Neural cell (in vitro differentiated cells): ENCODE results near the gene AKR7A2. TPM values are rescaled to one million over a fixed set of nuclear protein-coding genes. Genes with fewer than 3 reads are reported as not detected.

Experiments used
- H2AFZ ChIP-seq: fragments of 200-600, 300-800 bp; sonication (generic), shearing (Covaris generic); 2 replicates; pipeline ENCODE4 v1.6.0; 2014; ENCODE audit warnings: low read depth, mild to moderate bottlenecking, antibody characterized with exemption, low read length, moderate library complexity
- H3F3A ChIP-seq: fragments of 200-600 bp; shearing (Covaris generic); 2 replicates; pipeline ENCODE4 v1.6.1; 2016; ENCODE audit warnings: mild to moderate bottlenecking, moderate library complexity, mixed read lengths, antibody characterized with exemption, low read length; ENCODE audit not compliant: insufficient read depth, poor library complexity, severe bottlenecking
- H3K27ac ChIP-seq: fragments of 200-600, 300-800 bp; sonication (generic), shearing (Covaris generic); 2 replicates; pipeline ENCODE4 v1.5.1; 2014; ENCODE audit warnings: mild to moderate bottlenecking, low read length, moderate library complexity
- H3K27me3 ChIP-seq: fragments of 300-800, 200-600 bp; sonication (generic), shearing (Covaris generic); 2 replicates; pipeline ENCODE4 v1.6.0; 2014; ENCODE audit warnings: mild to moderate bottlenecking, low read depth, low read length, moderate library complexity; ENCODE audit not compliant: insufficient read depth
- H3K36me3 ChIP-seq: fragments of 300-800, 200-600 bp; sonication (generic), shearing (Covaris generic); 2 replicates; pipeline ENCODE4 v1.5.1; 2014; ENCODE audit warnings: mild to moderate bottlenecking, antibody characterized with exemption, low read length, moderate library complexity; ENCODE audit not compliant: insufficient read depth
- H3K4me2 ChIP-seq: fragments of 300-800, 200-600 bp; sonication (generic), shearing (Covaris generic); 2 replicates; pipeline ENCODE4 v1.6.0; 2014; ENCODE audit warnings: mild to moderate bottlenecking, low read length
- H3K4me3 ChIP-seq: fragments of 300-800, 200-600 bp; sonication (generic), shearing (Covaris generic); 2 replicates; pipeline ENCODE4 v1.5.1; 2014; ENCODE audit warnings: mild to moderate bottlenecking, low read length, moderate library complexity
- H3K79me2 ChIP-seq: fragments of 200-600 bp; shearing (Covaris generic); replicated peaks from 2 replicates; pipeline ENCODE4 v1.6.0; 2014; ENCODE audit warnings: mild to moderate bottlenecking, low read length, moderate library complexity; ENCODE audit not compliant: insufficient read depth
- H3K9ac ChIP-seq: fragments of 300-800, 200-600 bp; sonication (generic), shearing (Covaris generic); 2 replicates; pipeline ENCODE4 v1.6.1; 2016; ENCODE audit warnings: mild to moderate bottlenecking, low read length, mixed read lengths
- H3K9me2 ChIP-seq: fragments of 200-600 bp; shearing (Covaris generic); 2 replicates; pipeline ENCODE4 v1.6.1; 2016; ENCODE audit warnings: mild to moderate bottlenecking, low read length, mixed read lengths; ENCODE audit not compliant: insufficient read depth
- H3K9me3 ChIP-seq: fragments of 200-600, 300-800 bp; sonication (generic), shearing (Covaris generic); 2 replicates; pipeline ENCODE4 v1.6.1; 2016; ENCODE audit warnings: mild to moderate bottlenecking, mixed run types, low read length, moderate library complexity, mixed read lengths
- H4K20me1 ChIP-seq: fragments of 200-600 bp; shearing (Covaris generic); 2 replicates; pipeline ENCODE4 v1.6.1; 2016; ENCODE audit warnings: mild to moderate bottlenecking, mixed run types; ENCODE audit not compliant: insufficient read depth
- EP300 ChIP-seq: fragments of 450-650 bp; conservative IDR thresholded peaks from 2 replicates; pipeline ENCODE4 v1.6.1; 2014; ENCODE audit warnings: antibody characterized with exemption, mild to moderate bottlenecking, moderate library complexity; ENCODE audit not compliant: poor library complexity, severe bottlenecking
- EZH2 ChIP-seq: fragments of 200-600, 300-800 bp; shearing (Covaris generic), sonication (generic); IDR thresholded peaks from 2 replicates; pipeline ENCODE4 v1.6.1; 2014; ENCODE audit warnings: antibody characterized with exemption, low read length, borderline replicate concordance, mild to moderate bottlenecking; ENCODE audit not compliant: insufficient read depth, poor library complexity, severe bottlenecking
- MXI1 ChIP-seq: fragments of 450-650 bp; conservative IDR thresholded peaks from 2 replicates; pipeline ENCODE4 v1.6.1; 2014; ENCODE audit warnings: antibody characterized with exemption, mild to moderate bottlenecking; ENCODE audit not compliant: poor library complexity, severe bottlenecking
- POLR2AphosphoS5 ChIP-seq: IDR thresholded peaks from 2 replicates; pipeline ENCODE4 v1.6.1; 2012
- RAD21 ChIP-seq: fragments of 450-650 bp; conservative IDR thresholded peaks from 2 replicates; pipeline ENCODE4 v1.6.1; 2014; ENCODE audit warnings: antibody characterized with exemption, mild to moderate bottlenecking, moderate library complexity
- SMC3 ChIP-seq: fragments of 450-650 bp; conservative IDR thresholded peaks from 2 replicates; pipeline ENCODE4 v1.6.1; 2014; ENCODE audit warnings: antibody characterized with exemption, mild to moderate bottlenecking, moderate library complexity; ENCODE audit not compliant: poor library complexity
- TAF1 ChIP-seq: IDR thresholded peaks from 2 replicates; pipeline ENCODE4 v1.6.1; 2012; ENCODE audit warnings: low read depth
- polyA plus RNA-seq: library from polyadenylated mRNA; depleted of rRNA; stranded (reverse); fragments of >200 nt; gene quantifications from 2 replicates; pipeline ENCODE4 v1.2.3, GENCODE V29; 2014
- TF ChIP-seq, protein P1 (sequence below): IDR thresholded peaks from 2 replicates; pipeline ENCODE4 v1.6.1; 2012; ENCODE audit warnings: borderline replicate concordance
- TF ChIP-seq, protein P2 (sequence below): fragments of 450-650 bp; IDR thresholded peaks from 2 replicates; pipeline ENCODE4 v1.5.1; 2014; ENCODE audit warnings: antibody characterized with exemption, mild to moderate bottlenecking, moderate library complexity; ENCODE audit not compliant: poor library complexity, severe bottlenecking

The AKR7A2 gene
- polyA plus RNA-seq, 1 donor from 2014 or later = 50.6 TPM

DNA sequence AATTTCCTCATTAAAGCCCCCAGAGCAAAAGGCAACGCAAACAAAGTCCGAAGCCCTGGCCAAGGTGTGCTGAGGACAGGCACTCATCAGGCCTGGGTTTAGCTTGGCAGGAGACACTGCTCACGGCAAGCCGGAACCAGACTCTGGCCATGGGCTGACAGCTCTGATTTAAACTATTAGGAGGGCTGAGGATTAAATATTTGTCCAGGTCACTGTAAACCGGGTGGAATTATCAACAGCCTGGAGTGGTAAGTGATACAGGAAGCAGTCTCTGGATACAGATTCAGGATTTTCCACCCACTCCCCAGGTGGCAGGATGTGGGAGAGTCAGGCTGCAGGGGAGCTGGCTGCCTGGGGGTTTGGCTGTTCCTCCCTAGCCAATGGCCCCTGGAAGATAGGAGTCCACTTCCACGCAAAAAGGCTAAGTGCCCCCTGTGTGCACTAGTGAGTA is 42.6 kb upstream of the AKR7A2 start:
- H2AFZ ChIP-seq = no peak overlapping the region
- H3K27ac ChIP-seq = no peak overlapping the region
- H3K4me2 ChIP-seq = no peak overlapping the region
- H3K9me2 ChIP-seq = no peaks in the 10 kb centered on the region
- no peaks in the 10 kb centered on the region for H4K20me1 ChIP-seq
- H3F3A ChIP-seq = no peaks in the 10 kb centered on the region
- TF ChIP-seq TAF1 = no peak
- TF ChIP-seq, protein P1, sequence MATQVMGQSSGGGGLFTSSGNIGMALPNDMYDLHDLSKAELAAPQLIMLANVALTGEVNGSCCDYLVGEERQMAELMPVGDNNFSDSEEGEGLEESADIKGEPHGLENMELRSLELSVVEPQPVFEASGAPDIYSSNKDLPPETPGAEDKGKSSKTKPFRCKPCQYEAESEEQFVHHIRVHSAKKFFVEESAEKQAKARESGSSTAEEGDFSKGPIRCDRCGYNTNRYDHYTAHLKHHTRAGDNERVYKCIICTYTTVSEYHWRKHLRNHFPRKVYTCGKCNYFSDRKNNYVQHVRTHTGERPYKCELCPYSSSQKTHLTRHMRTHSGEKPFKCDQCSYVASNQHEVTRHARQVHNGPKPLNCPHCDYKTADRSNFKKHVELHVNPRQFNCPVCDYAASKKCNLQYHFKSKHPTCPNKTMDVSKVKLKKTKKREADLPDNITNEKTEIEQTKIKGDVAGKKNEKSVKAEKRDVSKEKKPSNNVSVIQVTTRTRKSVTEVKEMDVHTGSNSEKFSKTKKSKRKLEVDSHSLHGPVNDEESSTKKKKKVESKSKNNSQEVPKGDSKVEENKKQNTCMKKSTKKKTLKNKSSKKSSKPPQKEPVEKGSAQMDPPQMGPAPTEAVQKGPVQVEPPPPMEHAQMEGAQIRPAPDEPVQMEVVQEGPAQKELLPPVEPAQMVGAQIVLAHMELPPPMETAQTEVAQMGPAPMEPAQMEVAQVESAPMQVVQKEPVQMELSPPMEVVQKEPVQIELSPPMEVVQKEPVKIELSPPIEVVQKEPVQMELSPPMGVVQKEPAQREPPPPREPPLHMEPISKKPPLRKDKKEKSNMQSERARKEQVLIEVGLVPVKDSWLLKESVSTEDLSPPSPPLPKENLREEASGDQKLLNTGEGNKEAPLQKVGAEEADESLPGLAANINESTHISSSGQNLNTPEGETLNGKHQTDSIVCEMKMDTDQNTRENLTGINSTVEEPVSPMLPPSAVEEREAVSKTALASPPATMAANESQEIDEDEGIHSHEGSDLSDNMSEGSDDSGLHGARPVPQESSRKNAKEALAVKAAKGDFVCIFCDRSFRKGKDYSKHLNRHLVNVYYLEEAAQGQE = no peak
- TF ChIP-seq RAD21 = no peak
- TF ChIP-seq POLR2AphosphoS5 = no peak
- no peak for TF ChIP-seq SMC3
- TF ChIP-seq MXI1 = no peak
- TF ChIP-seq, protein P2, sequence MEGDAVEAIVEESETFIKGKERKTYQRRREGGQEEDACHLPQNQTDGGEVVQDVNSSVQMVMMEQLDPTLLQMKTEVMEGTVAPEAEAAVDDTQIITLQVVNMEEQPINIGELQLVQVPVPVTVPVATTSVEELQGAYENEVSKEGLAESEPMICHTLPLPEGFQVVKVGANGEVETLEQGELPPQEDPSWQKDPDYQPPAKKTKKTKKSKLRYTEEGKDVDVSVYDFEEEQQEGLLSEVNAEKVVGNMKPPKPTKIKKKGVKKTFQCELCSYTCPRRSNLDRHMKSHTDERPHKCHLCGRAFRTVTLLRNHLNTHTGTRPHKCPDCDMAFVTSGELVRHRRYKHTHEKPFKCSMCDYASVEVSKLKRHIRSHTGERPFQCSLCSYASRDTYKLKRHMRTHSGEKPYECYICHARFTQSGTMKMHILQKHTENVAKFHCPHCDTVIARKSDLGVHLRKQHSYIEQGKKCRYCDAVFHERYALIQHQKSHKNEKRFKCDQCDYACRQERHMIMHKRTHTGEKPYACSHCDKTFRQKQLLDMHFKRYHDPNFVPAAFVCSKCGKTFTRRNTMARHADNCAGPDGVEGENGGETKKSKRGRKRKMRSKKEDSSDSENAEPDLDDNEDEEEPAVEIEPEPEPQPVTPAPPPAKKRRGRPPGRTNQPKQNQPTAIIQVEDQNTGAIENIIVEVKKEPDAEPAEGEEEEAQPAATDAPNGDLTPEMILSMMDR = no peak
- TF ChIP-seq EZH2 = no peak
- no peak for TF ChIP-seq EP300
- no peaks in the 10 kb centered on the region for H3K9me3 ChIP-seq
- no peaks in the 10 kb centered on the region for H3K27me3 ChIP-seq
- no peak overlapping the region for H3K9ac ChIP-seq
- H3K4me3 ChIP-seq = no peak overlapping the region
- no peaks in the 10 kb centered on the region for H3K79me2 ChIP-seq
- H3K36me3 ChIP-seq = no peaks in the 10 kb centered on the region

DNA sequence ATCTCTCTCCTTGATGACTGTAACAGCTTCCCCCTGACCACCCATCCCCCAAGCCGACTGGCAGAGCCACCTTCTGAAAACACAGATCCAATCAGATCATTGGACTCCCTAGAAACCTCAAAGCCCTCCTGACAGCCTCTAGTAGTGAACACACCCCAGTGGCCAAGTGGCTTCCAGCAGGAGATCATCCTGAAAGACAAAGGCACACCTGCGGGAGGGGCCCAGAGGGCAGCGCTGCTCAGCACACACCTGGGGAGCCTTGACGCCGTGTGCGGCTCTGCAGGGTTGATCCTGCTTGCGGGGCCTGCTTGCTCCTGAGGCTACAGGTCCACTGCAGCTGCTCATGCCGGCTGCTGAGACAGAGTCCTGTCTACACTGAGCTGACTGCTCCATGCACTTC is 41.7 kb upstream of the AKR7A2 start:
- Histone ChIP-seq H4K20me1 (no peaks in the 10 kb centered on the region), H3K79me2 (no peaks in the 10 kb centered on the region), H3F3A (no peaks in the 10 kb centered on the region), H3K4me3 (no peak overlapping the region), H3K36me3 (no peaks in the 10 kb centered on the region), H3K9ac (no peak overlapping the region), H2AFZ (no peak overlapping the region), H3K9me3 (no peaks in the 10 kb centered on the region), H3K9me2 (no peaks in the 10 kb centered on the region), H3K27me3 (no peaks in the 10 kb centered on the region), H3K27ac (no peak overlapping the region), H3K4me2 (no peak overlapping the region)
- TF ChIP-seq, protein P1 = no peak
- no peak for TF ChIP-seq EZH2
- no peak for TF ChIP-seq RAD21
- no peak for TF ChIP-seq MXI1
- TF ChIP-seq, protein P2 = no peak
- TF ChIP-seq POLR2AphosphoS5 = no peak
- TF ChIP-seq EP300 = no peak
- no peak for TF ChIP-seq SMC3
- no peak for TF ChIP-seq TAF1
